Measurements from ENCODE around the gene PHF23. TPM values are rescaled to one million over a fixed set of nuclear protein-coding genes. Genes with fewer than 3 reads are reported as not detected.

PHF23 gene
- 38.3 and 41.2 TPM in 2 replicates for total RNA-seq (ENCODE audit: low replicate concordance)

DNA sequence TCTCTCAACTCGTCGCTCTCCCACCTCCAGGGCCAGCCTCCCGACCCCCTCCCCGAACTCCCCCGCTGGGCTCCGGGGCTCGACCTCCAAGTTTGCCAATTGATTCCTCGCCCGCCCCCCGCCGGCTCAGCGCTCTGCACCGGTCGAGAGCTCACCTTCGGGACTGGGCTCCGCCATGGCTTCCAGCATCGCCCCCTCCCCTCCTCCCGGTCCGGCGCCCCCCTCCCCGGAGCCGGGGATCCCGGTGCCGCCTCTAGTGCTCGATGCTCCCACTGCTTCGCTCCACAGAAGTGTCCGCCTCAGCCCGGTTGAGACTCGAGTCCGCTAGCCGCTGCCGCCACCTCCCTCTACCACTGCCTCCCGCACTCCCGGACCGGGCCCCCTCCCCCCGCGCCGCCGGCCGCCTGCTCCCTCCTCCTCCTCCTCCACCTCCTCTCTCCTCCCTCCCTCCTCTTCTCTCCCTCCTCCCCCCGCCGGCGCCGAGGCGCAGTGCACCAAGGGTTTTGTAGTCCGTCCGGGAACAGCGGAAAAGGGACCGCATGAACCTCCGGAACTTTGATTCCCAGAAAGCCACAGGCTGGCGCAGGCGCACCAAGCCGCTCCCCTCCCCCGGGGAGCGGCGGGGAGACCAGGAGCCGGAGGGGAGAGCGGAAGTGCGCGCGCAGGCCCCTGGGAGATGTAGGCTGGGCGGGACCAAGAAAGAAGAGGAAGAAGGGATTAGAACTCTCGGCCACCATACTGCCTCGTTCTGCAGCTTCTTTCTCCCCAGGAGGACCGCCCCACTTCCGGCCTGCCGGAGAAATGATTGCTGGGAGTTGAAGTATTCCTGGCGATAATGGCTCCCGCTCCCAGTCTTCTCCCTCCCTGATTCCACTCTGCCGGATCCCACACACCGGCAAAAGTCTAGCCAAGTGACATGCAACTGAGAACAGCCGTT, at the start of gene PHF23:
Gene PHF23 (minus strand): TSS at position 367 of the 937 bp plus-strand sequence. CDS start 178 bp downstream, at position 189.

DNA sequence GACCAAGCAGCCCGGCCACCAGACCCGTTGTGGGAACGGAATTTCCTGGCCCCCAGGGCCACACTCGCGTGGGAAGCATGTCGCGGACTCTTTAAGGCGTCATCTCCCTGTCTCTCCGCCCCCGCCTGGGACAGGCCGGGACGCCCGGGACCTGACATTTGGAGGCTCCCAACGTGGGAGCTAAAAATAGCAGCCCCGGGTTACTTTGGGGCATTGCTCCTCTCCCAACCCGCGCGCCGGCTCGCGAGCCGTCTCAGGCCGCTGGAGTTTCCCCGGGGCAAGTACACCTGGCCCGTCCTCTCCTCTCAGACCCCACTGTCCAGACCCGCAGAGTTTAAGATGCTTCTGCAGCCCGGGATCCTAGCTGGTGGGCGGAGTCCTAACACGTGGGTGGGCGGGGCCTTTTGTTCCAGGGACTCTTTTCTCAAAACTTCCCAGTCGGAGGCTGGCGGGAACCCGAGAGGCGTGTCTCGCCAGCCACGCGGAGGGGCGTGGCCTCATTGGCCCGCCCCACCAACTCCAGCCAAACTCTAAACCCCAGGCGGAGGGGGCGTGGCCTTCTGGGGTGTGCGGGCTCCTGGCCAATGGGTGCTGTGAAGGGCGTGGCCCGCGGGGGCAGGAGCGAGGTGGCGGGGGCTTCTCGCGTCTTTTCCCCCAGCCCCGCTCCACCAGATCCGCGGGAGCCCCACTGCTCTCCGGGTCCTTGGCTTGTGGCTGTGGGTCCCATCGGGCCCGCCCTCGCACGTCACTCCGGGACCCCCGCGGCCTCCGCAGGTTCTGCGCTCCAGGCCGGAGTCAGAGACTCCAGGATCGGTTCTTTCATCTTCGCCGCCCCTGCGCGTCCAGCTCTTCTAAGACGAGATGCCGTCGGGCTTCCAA, 42.1 kb upstream of the PHF23 start, which contains the start of gene SLC2A4:
Gene SLC2A4 (plus strand): TSS at position 645 of the 879 bp plus-strand sequence. CDS start 217 bp downstream, at position 862.

DNA sequence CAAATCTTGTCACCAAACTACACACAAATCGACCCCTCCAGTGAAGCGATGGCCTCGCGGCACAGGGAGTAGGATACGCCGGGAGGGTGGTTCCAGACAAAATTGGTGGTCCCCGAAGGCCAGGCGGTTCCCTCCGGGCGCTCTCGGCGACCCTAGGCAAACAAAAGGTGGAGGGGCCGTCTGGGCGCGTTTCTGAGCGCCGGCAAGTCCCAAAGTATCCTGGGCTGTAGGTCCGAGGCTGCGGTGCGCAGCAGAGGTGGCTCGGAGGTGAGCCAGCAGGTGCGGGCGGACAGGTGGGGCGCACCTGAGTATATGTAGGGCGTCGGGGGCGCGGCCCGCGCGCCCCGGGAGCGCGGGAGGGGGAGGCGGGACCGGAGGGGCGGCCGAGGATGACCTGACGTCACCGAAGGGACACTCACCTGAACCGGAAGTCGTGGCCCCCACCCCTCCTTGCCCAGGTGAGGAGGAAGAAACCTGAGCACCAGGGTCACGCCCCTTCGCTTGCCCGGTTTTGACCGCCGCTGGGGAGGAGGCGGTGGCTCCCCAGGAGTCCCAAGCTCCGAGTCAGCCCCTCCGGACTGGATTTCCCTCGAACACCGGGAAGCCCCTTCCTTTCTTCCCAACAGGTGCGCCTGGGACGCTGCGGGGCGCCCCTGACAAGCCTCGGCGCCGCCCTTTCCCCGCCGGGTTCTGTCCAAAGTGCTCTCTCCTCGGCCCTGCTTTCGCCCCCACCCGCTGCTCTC, 23.1 kb upstream of the PHF23 start, which contains the start of gene CLDN7:
Gene CLDN7 (minus strand): TSS at position 287 of the 743 bp plus-strand sequence. CDS start 435 bp downstream, outside the sequence.

DNA sequence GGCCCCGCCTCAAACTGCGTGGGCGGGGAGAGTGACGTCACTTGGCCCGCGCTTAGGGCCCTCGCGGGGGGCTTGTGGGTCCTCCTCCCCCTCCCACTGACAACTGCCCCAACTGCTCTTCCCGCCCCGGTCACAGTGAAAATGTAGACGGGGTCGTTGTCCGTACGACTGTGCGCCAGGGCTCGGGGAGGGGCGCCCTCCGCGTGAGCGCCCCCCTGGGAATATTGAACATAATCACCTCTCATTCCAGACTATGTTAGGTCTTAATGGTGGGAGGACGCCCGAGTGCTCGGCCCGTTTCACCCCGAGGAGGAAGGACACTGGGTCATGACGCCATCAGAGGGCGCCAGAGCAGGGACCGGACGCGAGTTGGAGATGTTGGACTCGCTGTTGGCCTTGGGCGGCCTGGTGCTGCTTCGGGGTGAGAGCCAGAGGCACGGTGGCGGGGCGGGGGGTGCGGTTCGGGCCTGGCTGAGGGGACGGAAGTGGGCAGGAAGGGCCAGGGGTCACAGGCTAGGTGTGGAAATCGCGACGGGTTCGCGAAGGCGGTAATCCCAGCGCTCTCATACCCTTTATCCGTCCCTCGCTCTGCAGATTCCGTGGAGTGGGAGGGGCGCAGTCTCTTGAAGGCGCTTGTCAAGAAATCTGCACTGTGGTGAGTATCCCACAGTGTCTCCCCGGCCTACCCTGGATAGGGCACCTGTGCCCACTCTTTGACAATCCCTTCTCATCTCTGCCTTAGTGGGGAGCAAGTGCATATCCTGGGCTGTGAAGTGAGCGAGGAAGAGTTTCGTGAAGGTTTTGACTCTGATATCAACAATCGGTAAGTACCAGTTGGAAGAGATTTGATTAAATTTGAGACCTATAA, 13.2 kb upstream of the PHF23 start, which contains the start of gene ELP5:
Gene ELP5 (plus strand): TSS at position 40 of the 868 bp plus-strand sequence. CDS start 336 bp downstream, at position 376.

DNA sequence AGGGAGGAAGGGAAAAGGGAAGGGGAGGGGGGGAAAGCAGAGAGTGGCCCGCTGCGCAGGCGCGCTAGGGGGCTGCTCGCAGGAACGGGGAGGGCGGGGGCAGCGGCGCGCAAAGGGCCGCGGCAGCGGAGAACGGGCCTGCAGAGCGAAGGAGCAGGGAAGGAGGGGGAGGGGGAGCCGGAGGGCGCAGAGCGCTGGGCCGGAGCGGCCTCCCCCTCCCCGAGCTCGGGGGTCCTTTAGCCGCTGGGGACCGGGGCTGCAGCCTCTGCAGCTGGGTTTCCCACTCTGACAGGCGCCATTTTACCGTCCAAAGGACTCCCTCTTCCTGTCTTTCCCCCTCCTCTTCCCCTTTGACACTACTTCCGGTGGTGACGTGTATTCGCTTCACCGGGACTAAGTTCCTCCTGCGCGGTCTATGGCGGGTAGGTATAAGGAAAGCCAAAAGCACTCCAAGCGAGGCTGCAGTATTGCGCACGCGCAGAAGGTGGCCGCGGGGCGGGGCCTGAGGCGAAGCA, 12.5 kb upstream of the PHF23 start, which contains the start of gene CTDNEP1:
Gene CTDNEP1 (minus strand): TSS at position 74 of the 515 bp plus-strand sequence. CDS start 438 bp downstream, outside the sequence.

DNA sequence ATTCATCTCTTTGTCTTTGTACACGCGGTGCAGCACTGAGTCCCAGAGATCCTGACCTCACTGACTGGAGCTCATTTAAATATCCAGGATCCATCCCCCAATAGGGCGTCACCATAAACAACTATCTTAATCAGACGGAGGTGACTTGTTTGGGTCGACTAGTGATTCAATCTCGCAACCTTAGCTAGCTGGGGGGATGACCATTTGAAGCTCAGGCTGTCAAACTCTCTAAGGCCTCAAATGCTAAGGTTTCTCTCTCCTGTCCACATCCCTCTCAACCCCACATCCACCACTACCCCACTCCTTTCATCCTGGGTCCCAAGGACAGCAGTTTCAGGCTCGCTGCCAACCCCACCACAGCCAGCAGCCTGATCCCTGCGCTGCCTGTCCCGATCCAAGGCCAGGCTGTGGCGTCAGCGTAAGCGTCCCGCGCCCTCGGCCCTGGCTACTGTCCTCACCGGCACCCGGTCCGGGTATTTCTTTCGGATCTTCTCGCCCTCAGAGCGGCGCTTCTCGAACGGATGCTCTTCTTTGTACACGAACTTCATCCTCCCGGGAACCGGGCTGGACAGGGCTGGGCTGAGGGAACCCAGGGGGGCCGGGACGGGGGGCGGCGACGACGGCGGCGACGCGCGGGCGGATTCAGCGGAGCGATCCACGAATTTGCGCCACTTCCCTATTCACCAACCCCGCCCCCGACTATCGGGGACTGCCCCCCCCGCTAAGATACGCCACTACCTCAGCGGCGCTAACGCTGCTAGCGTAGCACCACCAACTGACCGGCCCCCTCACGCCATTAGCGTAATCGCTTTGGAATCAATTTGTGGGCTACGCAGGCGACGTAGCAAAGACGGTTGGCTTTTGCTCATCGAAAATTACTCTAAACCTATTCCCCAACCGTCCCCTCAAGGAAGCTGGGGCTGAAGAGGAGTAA, 2.8 kb upstream of the PHF23 start, which contains the start of gene GABARAP:
Gene GABARAP (minus strand): TSS at position 667 of the 934 bp plus-strand sequence. CDS start 119 bp downstream, at position 548.

DNA sequence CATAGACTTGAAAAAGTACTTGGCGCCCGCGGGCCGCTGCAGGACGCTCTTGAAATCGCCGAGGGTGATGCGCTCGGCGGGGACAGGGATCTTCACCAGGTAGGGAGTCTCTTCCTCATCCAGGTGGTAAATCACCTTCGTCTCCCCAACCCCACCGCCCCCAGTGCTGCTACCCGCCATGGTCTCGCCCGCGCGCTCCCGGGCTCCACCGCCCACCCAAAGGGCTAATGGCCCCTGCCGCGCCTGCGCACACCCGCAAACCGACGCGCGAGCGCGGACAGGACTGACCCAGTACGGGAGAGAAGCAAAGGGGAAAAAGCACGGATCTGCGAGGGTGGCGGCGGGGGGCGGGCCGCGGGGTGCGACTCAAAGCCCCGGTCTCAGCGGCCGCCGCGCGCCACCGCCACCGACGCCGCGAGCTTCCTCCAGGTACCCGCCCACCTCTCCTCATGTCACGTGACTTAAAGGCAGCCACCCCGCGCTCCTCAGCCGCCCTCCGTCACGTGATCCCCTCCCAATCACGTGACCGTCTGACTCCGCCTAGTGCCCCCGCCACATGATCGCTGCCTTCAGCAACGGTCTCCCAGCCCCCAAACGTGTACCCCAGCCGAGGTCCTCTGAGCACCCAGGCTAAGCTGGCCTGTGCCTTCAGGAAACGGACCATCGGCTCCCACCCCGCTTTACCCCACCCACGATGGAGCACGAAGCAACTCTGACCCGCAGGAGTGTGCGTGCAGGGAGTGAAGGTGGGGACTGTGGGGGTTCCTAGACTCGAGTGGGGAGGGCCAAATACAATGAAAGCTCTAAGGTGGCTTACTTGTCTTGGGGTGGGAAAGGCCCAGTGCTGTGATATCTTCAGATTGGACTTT, 4.9 kb downstream of the PHF23 start, which contains the start of gene DVL2:
Gene DVL2 (minus strand): TSS at position 435 of the 869 bp plus-strand sequence. CDS start 255 bp downstream, at position 180.

DNA sequence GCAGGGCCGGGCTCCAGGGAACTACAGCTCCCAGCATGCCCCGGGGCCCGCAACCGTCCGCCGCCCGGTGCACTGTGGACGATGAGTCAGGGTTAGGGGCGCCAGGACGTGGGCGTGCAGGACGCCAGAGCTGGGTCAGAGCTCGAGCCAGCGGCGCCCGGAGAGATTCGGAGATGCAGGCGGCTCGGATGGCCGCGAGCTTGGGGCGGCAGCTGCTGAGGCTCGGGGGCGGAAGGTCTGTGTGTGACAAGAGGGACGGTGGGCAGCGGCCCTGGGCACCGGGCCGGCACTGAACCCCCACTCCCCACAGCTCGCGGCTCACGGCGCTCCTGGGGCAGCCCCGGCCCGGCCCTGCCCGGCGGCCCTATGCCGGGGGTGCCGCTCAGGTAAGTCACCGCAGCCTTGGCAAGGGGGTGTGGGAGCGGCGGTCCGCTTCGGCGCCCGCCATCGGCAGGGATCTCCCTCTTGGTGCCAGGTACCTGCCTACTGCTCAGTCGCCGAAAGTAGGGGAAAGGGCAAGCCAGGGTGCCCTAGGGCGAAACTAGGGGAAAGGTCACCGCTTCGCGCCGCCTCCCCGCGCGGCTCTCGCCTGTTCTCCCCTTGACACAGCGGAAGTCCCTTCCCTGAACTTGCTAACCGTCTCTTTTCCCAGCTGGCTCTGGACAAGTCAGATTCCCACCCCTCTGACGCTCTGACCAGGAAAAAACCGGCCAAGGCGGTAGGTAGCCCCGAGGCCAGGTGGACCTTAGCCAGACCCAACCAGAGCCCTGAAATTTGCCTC, 19.3 kb downstream of the PHF23 start, which contains the start of the genes ACADVL and DLG4:
Gene ACADVL (plus strand): TSS at position 127 of the 781 bp plus-strand sequence. CDS start 47 bp downstream, at position 174.
Gene DLG4 (minus strand): TSS at position 25 of the 781 bp plus-strand sequence.

Other genes starting within 250 kb of the PHF23 start
- gene ALOX12, start 243.4 kb downstream of the PHF23 start, total RNA-seq (ENCODE audit: low replicate concordance): under 0.01 TPM in 1 of 2 replicates, not detected in the other
- gene RNASEK, start 226.8 kb downstream of the PHF23 start, total RNA-seq (ENCODE audit: low replicate concordance): 23.3 and 44.7 TPM in 2 replicates
- 0.30 and 0.47 TPM in 2 replicates for gene BCL6B, start 216.4 kb downstream of the PHF23 start, total RNA-seq (ENCODE audit: low replicate concordance)
- 0.12 and 0.23 TPM in 2 replicates for gene SLC16A13, start 203.4 kb downstream of the PHF23 start, total RNA-seq (ENCODE audit: low replicate concordance)
- 0.08 and 0.12 TPM in 2 replicates for gene SLC16A11, start 195.4 kb downstream of the PHF23 start, total RNA-seq (ENCODE audit: low replicate concordance)
- gene CLEC10A, start 159.2 kb downstream of the PHF23 start, total RNA-seq (ENCODE audit: low replicate concordance): 0.70 TPM in 1 of 2 replicates, not detected in the other
- not detected in 2 replicates for gene ASGR2, start 124.6 kb downstream of the PHF23 start, total RNA-seq (ENCODE audit: low replicate concordance)
- under 0.01 and 0.68 TPM in 2 replicates for gene ASGR1, start 60.1 kb downstream of the PHF23 start, total RNA-seq (ENCODE audit: low replicate concordance)
- 8.3 and 20.8 TPM in 2 replicates for gene DLG4, start 19.6 kb downstream of the PHF23 start, total RNA-seq (ENCODE audit: low replicate concordance)
- gene ACADVL, start 19.5 kb downstream of the PHF23 start, total RNA-seq (ENCODE audit: low replicate concordance): 248 and 288 TPM in 2 replicates
- gene DVL2, start 4.9 kb downstream of the PHF23 start, total RNA-seq (ENCODE audit: low replicate concordance): 56.3 and 89.0 TPM in 2 replicates
- 180 and 222 TPM in 2 replicates for gene GABARAP, start 3.0 kb upstream of the PHF23 start, total RNA-seq (ENCODE audit: low replicate concordance)
- gene CTDNEP1, start 12.3 kb upstream of the PHF23 start, total RNA-seq (ENCODE audit: low replicate concordance): 16.7 and 21.2 TPM in 2 replicates
- 20.6 and 25.9 TPM in 2 replicates for gene ELP5, start 12.8 kb upstream of the PHF23 start, total RNA-seq (ENCODE audit: low replicate concordance)
- gene CLDN7, start 23.0 kb upstream of the PHF23 start, total RNA-seq (ENCODE audit: low replicate concordance): 0.70 and 1.6 TPM in 2 replicates
- 0.08 and 0.12 TPM in 2 replicates for gene SLC2A4, start 42.3 kb upstream of the PHF23 start, total RNA-seq (ENCODE audit: low replicate concordance)
- gene YBX2, start 55.2 kb upstream of the PHF23 start, total RNA-seq (ENCODE audit: low replicate concordance): not detected in 2 replicates
- 688 and 774 TPM in 2 replicates for gene EIF5A, start 68.2 kb upstream of the PHF23 start, total RNA-seq (ENCODE audit: low replicate concordance)
- 21.7 and 32.9 TPM in 2 replicates for gene GPS2, start 75.9 kb upstream of the PHF23 start, total RNA-seq (ENCODE audit: low replicate concordance)
- gene NEURL4, start 89.9 kb upstream of the PHF23 start, total RNA-seq (ENCODE audit: low replicate concordance): 16.8 and 28.4 TPM in 2 replicates
- gene ACAP1, start 97.1 kb upstream of the PHF23 start, total RNA-seq (ENCODE audit: low replicate concordance): 1.3 and 4.3 TPM in 2 replicates
- 4.9 and 10.4 TPM in 2 replicates for gene KCTD11, start 112.7 kb upstream of the PHF23 start, total RNA-seq (ENCODE audit: low replicate concordance)
- gene TMEM95, start 115.7 kb upstream of the PHF23 start, total RNA-seq (ENCODE audit: low replicate concordance): not detected in 2 replicates
- 0.08 and 0.35 TPM in 2 replicates for gene TNK1, start 141.6 kb upstream of the PHF23 start, total RNA-seq (ENCODE audit: low replicate concordance)
- 8.5 and 23.2 TPM in 2 replicates for gene PLSCR3, start 155.1 kb upstream of the PHF23 start, total RNA-seq (ENCODE audit: low replicate concordance)
- gene TMEM256, start 164.6 kb upstream of the PHF23 start, total RNA-seq (ENCODE audit: low replicate concordance): 42.7 and 135 TPM in 2 replicates
- gene NLGN2, start 168.4 kb upstream of the PHF23 start, total RNA-seq (ENCODE audit: low replicate concordance): 3.7 and 5.0 TPM in 2 replicates
- gene SPEM1, start 180.9 kb upstream of the PHF23 start, total RNA-seq (ENCODE audit: low replicate concordance): not detected in 2 replicates
- gene SPEM2, start 186.2 kb upstream of the PHF23 start, total RNA-seq (ENCODE audit: low replicate concordance): not detected in 2 replicates
- not detected in 2 replicates for gene SPEM3, start 189.4 kb upstream of the PHF23 start, total RNA-seq (ENCODE audit: low replicate concordance)
- gene TMEM102, start 196.0 kb upstream of the PHF23 start, total RNA-seq (ENCODE audit: low replicate concordance): 0.94 and 4.4 TPM in 2 replicates
- gene FGF11, start 200.1 kb upstream of the PHF23 start, total RNA-seq (ENCODE audit: low replicate concordance): 2.6 and 5.4 TPM in 2 replicates
- 7.1 and 9.6 TPM in 2 replicates for gene CHRNB1, start 205.6 kb upstream of the PHF23 start, total RNA-seq (ENCODE audit: low replicate concordance)
- gene ZBTB4, start 240.2 kb upstream of the PHF23 start, total RNA-seq (ENCODE audit: low replicate concordance): 9.2 and 9.8 TPM in 2 replicates
- not detected in 2 replicates for gene SLC35G6, start 242.0 kb upstream of the PHF23 start, total RNA-seq (ENCODE audit: low replicate concordance)
- gene POLR2A, start 244.9 kb upstream of the PHF23 start, total RNA-seq (ENCODE audit: low replicate concordance): 62.8 and 87.6 TPM in 2 replicates